Activated CD4-positive, alpha-beta T cell treated with anti-CD3 and anti-CD28 coated beads, Interleukin-2, amount 50 U/mL, for 1 hour (primary cell): ENCODE measurements around the gene TMEM123.
A peak's percentile ranks its signal among the peaks of the same experiment; 100 is the strongest.

Source experiments
- DNase-seq: peaks from one replicate; pipeline ENCODE4 v3.0.0-alpha.2; 2020

TMEM123 gene

GRCh38 chr11:102470251-102470650, 17.7 kb upstream of the TMEM123 start:
- peak; percentile 23 for DNase-seq

DNA sequence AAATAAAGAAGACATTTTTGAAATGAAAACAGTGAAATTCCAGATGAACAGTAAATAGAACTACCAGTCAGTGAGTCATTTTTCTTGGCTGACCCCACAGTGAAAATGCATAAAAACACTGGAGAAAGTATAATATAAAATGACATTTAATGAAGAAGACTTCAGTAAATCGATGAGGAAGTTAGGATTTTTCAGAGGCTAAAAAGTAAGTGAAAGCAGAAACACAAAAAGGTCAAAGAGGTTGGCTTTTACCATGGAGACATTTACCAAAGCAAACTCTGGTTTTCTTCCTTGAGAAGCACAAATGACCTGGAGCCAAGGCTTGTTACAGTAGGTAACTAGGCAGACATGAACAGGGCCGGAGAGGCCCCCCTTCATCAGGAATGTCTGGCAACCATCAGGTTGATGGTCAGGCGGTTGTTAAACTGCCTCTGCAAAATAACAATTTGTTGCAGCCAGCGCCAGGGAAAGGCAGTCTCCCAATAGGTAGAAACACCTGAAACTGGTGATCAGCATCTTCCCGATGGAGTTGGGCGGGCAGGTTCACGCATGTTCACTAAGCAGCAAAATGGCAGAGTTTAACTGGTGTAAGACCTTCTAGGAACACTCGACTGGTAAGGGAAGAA, 16.7 kb upstream of the TMEM123 start:
- no peak for DNase-seq

DNA sequence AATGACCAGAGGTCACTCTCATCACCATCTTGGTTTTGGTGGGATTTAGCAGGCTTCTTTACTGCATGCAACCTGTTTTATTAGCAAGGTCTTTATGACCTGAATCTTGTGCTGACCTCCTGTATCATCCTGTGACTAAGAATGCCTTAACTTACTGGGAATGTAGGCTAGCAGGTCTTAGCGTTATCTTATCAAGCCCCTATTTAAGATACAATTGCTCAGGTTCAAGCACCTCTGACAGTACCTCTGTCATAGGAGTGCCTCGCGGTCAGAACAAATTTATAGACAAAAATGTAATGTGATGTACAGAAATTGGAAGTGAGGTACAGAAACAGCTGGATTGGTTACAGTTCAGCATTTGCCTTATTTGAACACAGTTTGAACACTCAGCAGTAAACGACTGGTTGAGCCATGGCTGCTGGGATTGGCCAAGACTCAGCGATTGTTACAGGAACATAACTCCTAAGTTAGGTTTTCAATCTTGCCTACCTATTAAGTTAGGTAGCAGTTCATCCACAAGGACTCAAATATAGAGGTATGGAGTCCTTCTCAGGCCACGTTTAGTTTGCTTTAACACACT, 16.1 kb upstream of the TMEM123 start:
- no peak for DNase-seq

- DNase-seq: no peak
Measured at GRCh38 chr11:102467853-102468580, 15.5 kb upstream of the TMEM123 start.

- no peak for DNase-seq
Measured at GRCh38 chr11:102467080-102467708, 14.6 kb upstream of the TMEM123 start.

GRCh38 chr11:102465696-102466095, 13.1 kb upstream of the TMEM123 start:
- no peak for DNase-seq

DNA sequence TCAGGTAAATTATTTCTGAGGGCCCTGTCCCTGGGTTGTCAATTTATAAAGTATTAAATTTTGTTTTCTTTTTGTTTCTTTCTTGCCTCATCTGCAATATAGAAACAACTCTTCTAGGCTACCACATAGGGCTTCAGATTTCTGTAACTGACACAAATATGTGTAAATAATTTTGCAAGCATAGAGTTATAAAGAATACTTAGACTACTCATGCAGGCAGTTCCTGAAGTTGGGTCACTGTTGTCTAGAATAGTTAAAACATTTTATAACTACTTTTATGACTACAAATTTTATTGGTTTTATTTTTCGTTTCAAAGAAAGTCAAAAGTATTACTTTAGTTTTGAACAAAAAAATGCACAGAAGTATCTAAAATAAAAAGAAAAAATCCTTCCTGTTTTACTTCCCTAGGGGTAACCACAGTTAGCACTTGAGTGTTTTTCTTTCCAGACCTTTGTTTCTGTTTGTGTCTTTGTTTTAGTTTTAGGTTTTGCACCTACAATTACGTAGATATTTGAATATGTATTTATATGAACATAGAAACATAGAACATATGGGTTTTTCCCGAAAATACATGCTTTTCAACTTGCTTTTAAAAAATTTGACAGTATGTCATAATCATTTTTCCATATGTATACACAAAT, 12.4 kb upstream of the TMEM123 start:
- no peak for DNase-seq

GRCh38 chr11:102464037-102464436, 11.5 kb upstream of the TMEM123 start:
- DNase-seq: no peak

GRCh38 chr11:102462610-102463009, 10.0 kb upstream of the TMEM123 start:
- DNase-seq: no peak

DNA sequence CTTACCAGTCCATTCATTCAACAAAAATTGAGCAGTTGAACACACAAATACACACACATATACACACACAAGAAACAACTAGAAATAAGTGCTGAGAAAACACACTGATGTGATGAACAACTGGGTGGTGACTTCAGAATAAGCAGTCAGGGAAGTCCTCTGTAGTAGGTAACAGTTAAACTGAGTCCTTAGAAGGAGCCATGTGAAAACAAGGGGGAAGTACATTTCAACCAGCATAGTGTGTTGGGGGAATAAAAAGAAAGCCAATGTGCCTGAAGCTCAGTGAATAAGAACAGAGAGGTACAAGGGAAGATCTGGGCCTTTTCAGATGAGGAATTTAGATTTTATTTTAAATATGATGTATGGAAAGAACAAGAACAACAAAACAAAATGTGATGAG, 6.8 kb upstream of the TMEM123 start:
- no peak for DNase-seq

DNA sequence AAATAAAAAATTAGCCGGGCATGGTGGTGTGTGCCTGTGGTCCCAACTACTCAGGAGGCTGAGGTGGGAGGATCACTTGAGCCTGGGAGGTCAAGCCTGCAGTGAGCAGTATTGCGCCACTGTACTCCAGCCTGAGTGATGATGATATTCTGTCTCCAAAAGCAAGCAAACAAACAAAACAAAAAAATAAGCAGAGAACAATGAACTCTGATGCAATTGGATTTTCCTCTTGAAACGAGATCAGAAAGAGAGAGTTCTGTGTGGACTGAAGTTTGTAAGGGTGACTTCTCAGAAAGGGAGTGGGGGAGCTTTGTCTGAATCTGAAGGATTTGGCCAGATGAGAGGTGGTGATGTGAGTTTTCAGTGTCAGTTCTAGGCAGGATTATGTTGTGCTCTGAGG, 6.0 kb upstream of the TMEM123 start:
- no peak for DNase-seq

DNA sequence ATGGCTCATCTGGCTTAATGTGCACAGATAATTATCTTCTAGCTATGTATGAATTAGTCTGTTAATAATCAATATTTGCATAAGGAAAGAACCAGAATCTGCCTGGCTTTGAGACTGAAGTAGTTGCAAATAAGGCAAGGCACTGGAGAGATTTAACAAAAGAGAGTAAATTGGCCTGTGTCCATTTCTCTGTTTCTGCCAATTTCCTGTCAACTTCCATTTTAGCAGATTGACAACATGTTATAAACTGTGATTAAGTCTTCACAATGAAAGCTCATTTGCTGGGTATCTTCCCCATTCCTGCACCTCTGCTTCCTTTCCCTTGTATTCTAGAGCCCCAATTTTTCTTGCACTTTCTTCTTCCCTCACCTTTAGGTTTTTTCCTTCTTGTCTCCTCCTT, 5.3 kb upstream of the TMEM123 start:
- DNase-seq: no peak

GRCh38 chr11:102457056-102457677, 4.6 kb upstream of the TMEM123 start:
- no peak for DNase-seq

GRCh38 chr11:102456381-102456780, 3.8 kb upstream of the TMEM123 start:
- no peak for DNase-seq

GRCh38 chr11:102453921-102454320, 1.4 kb upstream of the TMEM123 start:
- DNase-seq: no peak

- DNase-seq: peak; percentile 23
Measured at GRCh38 chr11:102453302-102453695, 734 bp upstream of the TMEM123 start.

- peak; percentile 78 for DNase-seq
Measured at GRCh38 chr11:102451681-102452460, 694 bp downstream of the TMEM123 start.

DNA sequence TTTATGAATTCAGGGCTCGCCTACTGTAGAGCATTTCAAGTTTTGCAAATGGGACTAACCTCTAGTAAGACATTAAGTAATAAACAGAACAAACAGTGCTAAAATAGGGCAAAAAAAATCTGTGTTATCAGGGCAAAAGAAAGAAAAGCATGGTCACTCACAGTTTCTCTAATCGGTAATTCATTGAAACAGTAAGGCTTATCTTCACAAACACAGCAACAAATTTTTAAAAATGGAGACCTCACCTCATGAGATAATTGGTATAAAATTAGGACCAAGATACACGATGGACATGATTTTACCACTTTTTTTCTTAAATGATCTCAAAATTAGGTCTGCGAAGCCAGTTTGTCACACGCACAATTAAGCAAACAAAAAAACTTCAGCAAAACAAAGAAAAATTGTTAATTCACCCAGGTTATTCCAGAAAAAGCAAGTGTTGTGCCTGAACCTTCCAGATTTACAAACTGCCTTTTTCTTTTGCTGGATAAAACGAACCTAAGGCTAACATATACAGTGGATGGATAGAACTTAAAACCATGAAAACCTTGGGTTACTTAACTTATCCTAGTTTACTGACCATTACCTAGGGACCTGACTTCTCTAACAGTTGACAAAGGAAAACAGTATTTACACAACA, 1.4 kb downstream of the TMEM123 start:
- no peak for DNase-seq

GRCh38 chr11:102449651-102450570, 2.7 kb downstream of the TMEM123 start:
- no peak for DNase-seq

DNA sequence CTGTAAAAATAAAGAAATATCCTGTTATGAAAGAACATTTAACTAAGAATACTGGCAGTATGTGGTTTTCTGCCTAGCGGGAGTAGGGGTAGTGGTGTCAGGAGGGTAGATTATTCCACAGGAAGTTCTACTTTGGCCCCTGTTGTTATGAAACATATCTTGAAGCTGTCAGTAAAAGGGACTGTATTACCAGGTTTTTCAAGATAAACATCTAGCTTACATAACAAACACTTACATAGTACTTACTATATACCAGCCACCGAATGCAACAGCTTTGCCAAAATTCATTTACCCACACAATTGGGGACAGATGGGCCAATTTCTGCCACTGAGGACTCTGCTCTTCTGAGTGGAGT, 3.7 kb downstream of the TMEM123 start:
- DNase-seq: no peak
